A549 (cell line): ENCODE results near the gene FANCC. TPM values are rescaled to one million over a fixed set of nuclear protein-coding genes. Genes with fewer than 3 reads are reported as not detected.

Experiments used
- ATAC-seq, 2 experiments: fragments of 200-7000 bp in 1 of 2; fragments of >200 bp in 1 of 2; cut with Nextera tagmentation in 1 of 2; cut with Tn5 transposase in 1 of 2; 3 replicates each; pipeline versions ENCODE4 v1.8.0 to v1.9.1; 2018 to 2020; ENCODE audit warnings: mild to moderate bottlenecking in 1 of 2, moderate library complexity in 1 of 2
- CTCF ChIA-PET: fragments of 300-600 bp; sonication (Branson Sonifier 250); formaldehyde crosslinking; extraction: SDS; loops from one replicate; lab custom pipeline; 2021; ENCODE audit warnings: antibody characterized with exemption, inconsistent platforms; lab: Yijun Ruan, JAX
- POLR2A ChIA-PET: fragments of 350-600 bp; formaldehyde crosslinking; extraction: SDS; loops from one replicate; lab custom pipeline; 2021; ENCODE audit warnings: antibody characterized with exemption, inconsistent platforms; lab: Yijun Ruan, JAX
- DNase-seq, 2 experiments: peaks; one replicate each; pipeline versions ENCODE4 v3.0.0 to v3.0.0-alpha.2; 2011 to 2016; ENCODE audit warnings: low read depth in 1 of 2, low spot score in 1 of 2
- FAIRE-seq: peaks from 2 replicates; lab custom pipeline; 2011; peaks lifted over from hg19 to GRCh38; lab: Jason Lieb, UNC
- H3K27ac ChIP-seq, 2 experiments: fragments of >200 bp; sonication (Bioruptor Twin); formaldehyde crosslinking; 3 replicates each; pipeline ENCODE4 v1.5.1; 2016 to 2017
- H3K4me1 ChIP-seq: fragments of >200 bp; sonication (Bioruptor Twin); formaldehyde crosslinking; 3 replicates; pipeline ENCODE4 v1.6.1; 2016
- H3K4me2 ChIP-seq: fragments of >200 bp; sonication (Bioruptor Twin); formaldehyde crosslinking; 3 replicates; pipeline ENCODE4 v1.6.1; 2016
- H3K4me3 ChIP-seq: fragments of >200 bp; sonication (Bioruptor Twin); formaldehyde crosslinking; 3 replicates; pipeline ENCODE4 v1.5.1; 2016
- H3K9me3 ChIP-seq: fragments of >200 bp; sonication (Bioruptor Twin); formaldehyde crosslinking; 3 replicates; pipeline ENCODE4 v1.6.1; 2016
- FOSB ChIP-seq: fragments of 250-450 bp; sonication (Bioruptor Pico); IDR thresholded peaks from 2 replicates; pipeline ENCODE4 v1.5.0; 2020; ENCODE audit warnings: mild to moderate bottlenecking, moderate library complexity
- GATA3 ChIP-seq: IDR thresholded peaks from 2 replicates; pipeline ENCODE4 v1.6.1; 2012; ENCODE audit warnings: borderline replicate concordance
- HDAC2 ChIP-seq: fragments of 200-600 bp; sonication (generic); IDR thresholded peaks from 2 replicates; pipeline ENCODE4 v1.6.1; 2016
- MAFK ChIP-seq: fragments of 450-650 bp; IDR thresholded peaks from 2 replicates; pipeline ENCODE4 v1.6.1; 2014; ENCODE audit not compliant: partially characterized antibody
- MYC ChIP-seq: IDR thresholded peaks from 2 replicates; pipeline ENCODE4 v1.6.1; 2012; ENCODE audit warnings: mild to moderate bottlenecking, inconsistent platforms, low read length, improper control_type of control experiment, borderline replicate concordance
- NR3C1 ChIP-seq: fragments of >200 bp; sonication (Bioruptor Twin); formaldehyde crosslinking; IDR thresholded peaks from 3 replicates; pipeline ENCODE4 v1.6.1; 2017
- POLR2AphosphoS2 ChIP-seq: conservative IDR thresholded peaks from 2 replicates; pipeline ENCODE4 v1.6.1; 2012; ENCODE audit warnings: low read length, improper control_type of control experiment, inconsistent platforms
- RCOR1 ChIP-seq: fragments of 150-350 bp; IDR thresholded peaks from 2 replicates; pipeline ENCODE4 v1.6.1; 2014; ENCODE audit warnings: antibody characterized with exemption, low read length, low read depth
- RFX5 ChIP-seq: fragments of 450-650 bp; IDR thresholded peaks from 2 replicates; pipeline ENCODE4 v1.7.1; 2014; ENCODE audit warnings: antibody characterized with exemption, mild to moderate bottlenecking, moderate library complexity
- RNF2 ChIP-seq: fragments of 200-600 bp; sonication (generic); IDR thresholded peaks from 2 replicates; pipeline ENCODE4 v1.6.1; 2016; ENCODE audit warnings: low read depth, mild to moderate bottlenecking, antibody characterized with exemption, moderate library complexity, borderline replicate concordance
- USF2 ChIP-seq: fragments of 450-650 bp; IDR thresholded peaks from 2 replicates; pipeline ENCODE4 v1.6.1; 2014; ENCODE audit warnings: antibody characterized with exemption
- WGBS: methylation state at CpG from one replicate; pipeline ENCODE4 v1.1.6; 2017; ENCODE audit errors: missing lambda C conversion rate; 5-methylcytosine and 5-hydroxymethylcytosine counted together
- polyA plus RNA-seq, 4 experiments: library from polyadenylated mRNA; depleted of rRNA in 3 of 4; stranded (reverse); fragments of >200 nt; fragmentation: RNase III in 1 of 4; extraction: RNeasy Plus Mini Kit Qiagen cat#74134 plus additional on column Dnase treatment in 1 of 4; gene quantifications; 2 replicates in 3 of 4; 3 replicates in 1 of 4; pipeline ENCODE4 v1.2.3, GENCODE V29; 2011 to 2017
- TF ChIP-seq, protein P1 (sequence below): IDR thresholded peaks from 2 replicates; pipeline ENCODE4 v1.6.1; 2012; ENCODE audit warnings: low read depth, borderline replicate concordance
- TF ChIP-seq, protein P2 (sequence below): IDR thresholded peaks from 2 replicates; pipeline ENCODE4 v1.6.1; 2012

The FANCC gene
- polyA plus RNA-seq, 2 of the 4 experiments (the other 2 are of a cell fraction) = 13.5 to 24.9 TPM

GRCh38 chr9:95108777-95109176, 208.7 kb downstream of the FANCC start:
- Histone ChIP-seq H3K4me3 (no peak overlapping the region), H3K4me1 (peaks cover 5% of the 10 kb centered on the region; the same call in 1 of the 3 replicates), H3K27ac (no peak overlapping the region), H3K4me2 (no peak overlapping the region), H3K9me3 (no peaks in the 10 kb centered on the region)
- 94% methylated on average over 5 of the region's 5 CpGs for WGBS
- CTCF ChIA-PET = interaction anchor here (1.2 to 5.9 kb wide), 3 partner anchors 11 to 20 kb away, joined by 3 to 58 read pairs (median 3); no protein-coding TSS in a partner anchor
- ATAC-seq = no peak
- POLR2A ChIA-PET = no interaction called here
- no peak for FAIRE-seq
- no peak for DNase-seq
- TF ChIP-seq POLR2AphosphoS2 (no peak), RNF2 (no peak)
- TF ChIP-seq, all 56 proteins: peak for 0

- 93% methylated on average over 14 of the region's 14 CpGs for WGBS
- Histone ChIP-seq H3K4me1 (peaks cover 5% of the 10 kb centered on the region; the same call in 1 of the 3 replicates), H3K4me3 (no peak overlapping the region)
- POLR2A ChIA-PET = no interaction called here
- no peak for DNase-seq
- ATAC-seq = no peak
- TF ChIP-seq, protein P1, sequence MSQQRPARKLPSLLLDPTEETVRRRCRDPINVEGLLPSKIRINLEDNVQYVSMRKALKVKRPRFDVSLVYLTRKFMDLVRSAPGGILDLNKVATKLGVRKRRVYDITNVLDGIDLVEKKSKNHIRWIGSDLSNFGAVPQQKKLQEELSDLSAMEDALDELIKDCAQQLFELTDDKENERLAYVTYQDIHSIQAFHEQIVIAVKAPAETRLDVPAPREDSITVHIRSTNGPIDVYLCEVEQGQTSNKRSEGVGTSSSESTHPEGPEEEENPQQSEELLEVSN = no peak
- no peak for TF ChIP-seq GATA3
- no peak for TF ChIP-seq RFX5
- TF ChIP-seq, all 56 proteins: peak for 0
- no peak overlapping the region for H3K4me2 ChIP-seq
- no peaks in the 10 kb centered on the region for H3K9me3 ChIP-seq
- no peak overlapping the region for H3K27ac ChIP-seq
- no peak for FAIRE-seq
- CTCF ChIA-PET = interaction anchor here (1.1 to 1.5 kb wide), 4 partner anchors 10 to 20 kb away, joined by 3 to 7 read pairs (median 3); no protein-coding TSS in a partner anchor
Measured at GRCh38 chr9:95107976-95108375, 209.5 kb downstream of the FANCC start.

DNA sequence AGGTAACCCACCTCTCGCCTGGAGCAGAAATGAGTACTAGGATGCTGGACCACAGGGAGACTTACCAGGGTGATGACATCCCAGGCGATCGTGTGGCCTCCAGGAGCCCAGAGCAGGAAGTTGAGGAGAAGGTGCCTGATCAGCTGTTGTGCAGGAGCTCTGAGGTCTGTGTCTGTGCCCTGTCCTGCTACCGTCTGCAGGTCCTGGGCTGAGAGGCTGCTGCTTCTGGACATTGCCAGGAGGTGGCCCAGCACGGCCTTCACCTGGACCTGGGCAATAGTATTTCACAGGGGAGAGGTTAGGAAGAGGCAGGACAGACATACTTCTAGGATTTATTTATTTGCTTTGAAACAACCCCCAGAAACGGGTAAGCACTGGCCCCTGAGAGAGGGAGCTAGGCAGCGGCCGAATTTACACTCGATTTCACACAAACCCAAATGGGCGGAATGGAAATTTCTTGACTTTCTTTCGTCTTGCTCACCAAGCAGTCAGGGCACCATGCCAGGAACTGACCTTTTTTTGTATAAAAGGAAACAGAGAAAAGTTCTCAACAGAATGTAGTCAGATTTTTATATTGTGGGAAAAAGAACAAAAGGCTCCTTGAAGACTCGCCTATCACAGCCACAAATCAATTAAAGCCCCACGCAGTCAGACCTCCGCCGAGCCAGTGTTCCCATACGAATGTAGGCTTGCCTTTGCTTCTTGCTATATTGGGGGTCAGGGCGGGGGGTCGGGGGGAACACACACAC, 210.3 kb downstream of the FANCC start:
- Histone ChIP-seq H3K4me2 (no peak overlapping the region), H3K4me1 (peaks cover 5% of the 10 kb centered on the region; the same call in 1 of the 3 replicates), H3K27ac (no peak overlapping the region), H3K4me3 (no peak overlapping the region), H3K9me3 (no peaks in the 10 kb centered on the region)
- FAIRE-seq (no peak), ATAC-seq (no peak), DNase-seq (no peak)
- ChIA-PET CTCF (interaction anchor here (0.6 to 1.6 kb wide), 7 partner anchors 9 to 968 kb away, joined by 3 to 7 read pairs (median 3); no protein-coding TSS in a partner anchor), POLR2A (no interaction called here)
- 89% methylated on average over 18 of the region's 18 CpGs for WGBS
- 0 out of 2 replicates have a peak, but pooled peaks have one; percentile 33 for TF ChIP-seq POLR2AphosphoS2
- no peak for TF ChIP-seq MAFK

GRCh38 chr9:95105519-95106287, 211.8 kb downstream of the FANCC start:
- no peaks in the 10 kb centered on the region for H3K9me3 ChIP-seq
- ChIA-PET POLR2A (interaction anchor here (0.5 kb wide), 1 partner anchor 28 kb away, joined by 3 read pairs; no protein-coding TSS in a partner anchor), CTCF (interaction anchor here (1.1 to 1.6 kb wide), 3 partner anchors 10 to 322 kb away, joined by 3 to 7 read pairs (median 3); no protein-coding TSS in a partner anchor)
- WGBS = 84% methylated on average over 13 of the region's 13 CpGs
- 0 out of 6 replicates have a peak overlapping the region, but pooled peaks of 1 of the 2 experiments have one; percentile 9 for H3K27ac ChIP-seq
- H3K4me2 ChIP-seq = no peak overlapping the region
- peak; percentile 18 to 23; a peak in 2 of 6 replicates for ATAC-seq
- FAIRE-seq = no peak
- no peak for TF ChIP-seq NR3C1
- no peak for TF ChIP-seq MYC
- no peak for TF ChIP-seq HDAC2
- TF ChIP-seq, protein P2, sequence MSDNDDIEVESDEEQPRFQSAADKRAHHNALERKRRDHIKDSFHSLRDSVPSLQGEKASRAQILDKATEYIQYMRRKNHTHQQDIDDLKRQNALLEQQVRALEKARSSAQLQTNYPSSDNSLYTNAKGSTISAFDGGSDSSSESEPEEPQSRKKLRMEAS = no peak
- TF ChIP-seq USF2 = no peak
- TF ChIP-seq FOSB (CRISPR knock-in tag) = no peak
- no peak for TF ChIP-seq RCOR1
- H3K4me1 ChIP-seq = peaks cover 7% of the 10 kb centered on the region; the same call in 1 of the 3 replicates
- DNase-seq = no peak
- no peak overlapping the region for H3K4me3 ChIP-seq
